GM12875 (cell line): ENCODE measurements around the gene FAM25A.
"Not testable (repeated sequence)": the region's sequence is repeated elsewhere in the genome, so short reads cannot be mapped to it uniquely, and the experiment has no call there.

Experiments used
- H3K4me3 ChIP-seq: one replicate; pipeline ENCODE4 v1.5.1; 2011; ENCODE audit warnings: low read depth, low read length, control low read depth
- TF ChIP-seq, protein P1 (sequence below): IDR thresholded peaks from 2 replicates; pipeline ENCODE4 v1.5.1; 2011; ENCODE audit warnings: low read depth, mild to moderate bottlenecking, control low read depth, inconsistent platforms, low read length, moderate library complexity, borderline replicate concordance; ENCODE audit not compliant: insufficient read depth

Gene FAM25A

DNA sequence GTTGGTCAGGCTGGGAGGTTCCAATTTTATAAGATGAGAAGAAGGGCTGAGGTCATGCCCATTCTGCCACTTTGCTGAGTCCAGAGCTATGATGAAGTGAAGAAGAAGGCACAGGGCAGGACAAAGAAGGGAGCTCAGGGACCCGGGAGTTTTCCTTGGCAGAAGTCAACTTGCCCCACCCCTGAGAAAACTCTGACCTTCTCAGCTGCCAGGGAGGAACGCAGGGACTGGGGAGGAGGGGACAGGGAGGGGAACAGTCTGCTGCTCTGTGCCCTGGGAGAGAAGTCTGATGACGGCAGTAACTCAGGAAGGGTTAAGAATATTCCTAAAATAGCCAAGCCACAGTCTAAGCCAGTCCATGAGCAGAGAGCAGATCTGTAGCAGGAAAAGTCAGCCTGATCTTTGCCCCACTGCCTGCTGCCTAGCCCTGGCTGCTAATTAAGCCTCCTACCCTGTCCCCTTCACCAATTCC lies 40.1 kb upstream of the FAM25A start:
- no peak overlapping the region for H3K4me3 ChIP-seq
- TF ChIP-seq, protein P1, sequence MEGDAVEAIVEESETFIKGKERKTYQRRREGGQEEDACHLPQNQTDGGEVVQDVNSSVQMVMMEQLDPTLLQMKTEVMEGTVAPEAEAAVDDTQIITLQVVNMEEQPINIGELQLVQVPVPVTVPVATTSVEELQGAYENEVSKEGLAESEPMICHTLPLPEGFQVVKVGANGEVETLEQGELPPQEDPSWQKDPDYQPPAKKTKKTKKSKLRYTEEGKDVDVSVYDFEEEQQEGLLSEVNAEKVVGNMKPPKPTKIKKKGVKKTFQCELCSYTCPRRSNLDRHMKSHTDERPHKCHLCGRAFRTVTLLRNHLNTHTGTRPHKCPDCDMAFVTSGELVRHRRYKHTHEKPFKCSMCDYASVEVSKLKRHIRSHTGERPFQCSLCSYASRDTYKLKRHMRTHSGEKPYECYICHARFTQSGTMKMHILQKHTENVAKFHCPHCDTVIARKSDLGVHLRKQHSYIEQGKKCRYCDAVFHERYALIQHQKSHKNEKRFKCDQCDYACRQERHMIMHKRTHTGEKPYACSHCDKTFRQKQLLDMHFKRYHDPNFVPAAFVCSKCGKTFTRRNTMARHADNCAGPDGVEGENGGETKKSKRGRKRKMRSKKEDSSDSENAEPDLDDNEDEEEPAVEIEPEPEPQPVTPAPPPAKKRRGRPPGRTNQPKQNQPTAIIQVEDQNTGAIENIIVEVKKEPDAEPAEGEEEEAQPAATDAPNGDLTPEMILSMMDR, result no peak

GRCh38 chr10:86981020-86981419 lies 39.1 kb upstream of the FAM25A start:
- H3K4me3 ChIP-seq, result not testable (repeated sequence)

DNA sequence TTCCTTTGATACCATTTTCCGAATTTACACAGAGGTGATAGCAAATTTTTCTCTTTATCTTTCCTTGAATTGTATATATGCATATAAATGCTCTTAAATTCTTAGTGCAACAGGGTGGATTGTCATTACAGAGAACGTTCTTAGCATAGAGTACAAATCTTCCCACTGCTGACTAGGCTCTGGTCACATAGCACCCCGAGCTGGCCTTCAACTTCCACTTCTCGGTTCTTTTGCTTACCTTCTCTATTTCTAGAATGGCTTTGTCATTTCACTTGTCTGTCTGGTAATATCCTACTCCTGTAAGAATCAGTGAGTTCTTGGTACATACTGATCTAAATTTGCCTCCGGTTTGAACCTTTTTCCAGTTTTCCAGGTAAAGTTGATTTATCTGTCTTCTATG lies 38.4 kb upstream of the FAM25A start:
- no peak overlapping the region for H3K4me3 ChIP-seq
- TF ChIP-seq, protein P1, result no peak

- not testable (repeated sequence) for H3K4me3 ChIP-seq
Measured at GRCh38 chr10:86984498-86984897, 35.6 kb upstream of the FAM25A start.

DNA sequence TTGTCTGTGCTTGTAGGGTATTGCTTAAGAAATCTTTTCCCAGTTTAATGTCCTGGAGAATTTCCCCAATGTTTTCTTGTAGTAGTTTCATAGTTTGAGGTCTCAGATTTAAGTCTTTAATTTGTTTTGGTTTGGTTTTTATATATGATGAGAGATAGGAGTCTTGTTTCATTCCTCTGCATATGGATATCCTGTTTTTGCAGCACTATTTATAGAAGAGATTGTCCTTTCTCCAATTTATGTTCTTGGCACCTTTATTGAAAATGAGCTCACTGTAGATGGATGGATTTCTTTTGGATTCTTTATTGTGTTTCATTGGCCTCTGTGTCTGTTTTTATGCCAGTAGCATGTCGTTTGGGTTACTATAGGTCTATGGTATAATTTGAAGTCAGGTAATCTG lies 31.6 kb upstream of the FAM25A start:
- TF ChIP-seq, protein P1, result no peak
- no peak overlapping the region for H3K4me3 ChIP-seq

- H3K4me3 ChIP-seq, result not testable (repeated sequence)
Measured at GRCh38 chr10:86991362-86991761, 28.7 kb upstream of the FAM25A start.

DNA sequence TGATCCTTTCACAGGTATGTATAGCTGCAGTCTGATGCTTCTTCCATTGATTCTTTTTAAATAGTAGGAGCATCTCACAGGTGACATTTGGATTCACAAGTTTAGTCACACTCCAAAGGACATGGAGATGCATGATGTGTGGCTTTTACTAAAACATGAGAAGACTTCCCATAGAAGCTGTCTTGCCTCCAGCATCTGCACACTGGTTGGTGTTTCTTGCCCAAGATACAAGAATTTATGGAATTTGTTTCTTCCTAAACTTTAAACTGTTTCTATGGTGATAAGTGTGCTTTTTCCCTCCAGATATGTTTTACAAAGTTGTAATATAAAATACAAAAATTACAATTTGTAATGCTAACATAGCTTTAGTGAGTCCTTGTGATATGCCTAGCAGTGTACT lies 27.6 kb upstream of the FAM25A start:
- no peak overlapping the region for H3K4me3 ChIP-seq
- TF ChIP-seq, protein P1, result no peak

DNA sequence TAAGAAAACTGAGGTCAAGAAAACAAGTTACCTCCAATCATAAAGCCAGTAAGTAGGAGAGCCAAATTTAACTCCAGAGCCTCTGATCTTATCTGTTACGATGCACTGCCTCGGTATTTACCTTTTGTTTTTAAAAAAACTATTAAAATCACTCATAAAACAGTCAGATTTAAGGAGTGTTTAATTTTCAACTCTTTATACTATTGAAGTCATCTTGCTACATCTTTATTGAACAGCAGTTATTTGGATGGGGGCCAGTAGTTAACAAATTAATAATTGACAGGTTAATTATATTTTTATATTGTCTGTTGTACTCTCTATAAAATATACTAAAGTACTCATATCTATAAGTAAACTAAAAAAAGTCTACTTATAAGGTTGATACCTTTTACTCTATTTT lies 27.2 kb upstream of the FAM25A start:
- TF ChIP-seq, protein P1, result no peak
- H3K4me3 ChIP-seq, result no peak overlapping the region

DNA sequence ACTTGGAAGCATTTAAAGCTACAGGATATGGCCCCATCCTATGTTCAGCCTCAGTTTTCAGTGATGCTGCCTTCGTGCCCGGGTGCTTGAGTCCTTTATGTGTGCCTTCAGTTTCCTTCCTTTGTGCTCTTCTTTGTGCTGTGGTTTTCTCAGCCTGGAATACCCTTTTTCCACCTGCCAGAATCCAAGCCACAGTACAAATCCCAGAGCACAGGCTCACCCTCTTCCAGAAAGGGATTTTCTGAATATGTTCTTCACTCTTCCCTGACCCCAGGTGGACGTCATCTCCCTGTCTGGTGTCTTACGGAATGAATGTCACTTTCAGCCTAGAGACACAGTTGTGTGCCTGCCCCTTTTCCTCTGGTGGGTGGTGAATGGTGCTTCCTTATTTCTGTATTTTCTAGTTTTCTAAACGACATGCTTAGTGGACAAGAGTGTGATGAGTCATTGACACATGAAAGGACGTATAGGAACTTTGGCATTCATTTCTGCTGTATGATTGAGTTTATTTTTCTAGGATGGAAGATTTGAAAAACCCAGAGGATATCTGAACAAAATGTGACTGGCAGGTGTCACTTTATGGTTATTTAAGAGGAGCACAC lies 20.2 kb upstream of the FAM25A start:
- H3K4me3 ChIP-seq, result not testable (repeated sequence)
